H1 (cell line): ENCODE data around the gene KCNAB2. TPM values are rescaled to one million over a fixed set of nuclear protein-coding genes. Genes with fewer than 3 reads are reported as not detected.
A peak's percentile ranks its signal among the peaks of the same experiment; 100 is the strongest.

Source experiments
- CTCF ChIA-PET: fragments of 300-600 bp; sonication (Branson Sonifier 250); formaldehyde crosslinking; loops from one replicate; lab custom pipeline; 2021; ENCODE audit not compliant: partially characterized antibody; lab: Charles Lee
- POLR2A ChIA-PET: fragments of 300-600 bp; sonication (Branson Sonifier 250); formaldehyde crosslinking; loops from one replicate; lab custom pipeline; 2021; ENCODE audit warnings: inconsistent platforms; ENCODE audit not compliant: partially characterized antibody; lab: Charles Lee
- DNase-seq, 2 experiments: peaks; one replicate each; pipeline versions ENCODE4 v3.0.0 to v3.0.0-alpha.2; 2010 to 2022; ENCODE audit warnings: low spot score in 2 of 2, low read depth in 1 of 2, mixed read lengths in 1 of 2
- FAIRE-seq: peaks from 2 replicates; lab custom pipeline; 2011; peaks lifted over from hg19 to GRCh38; lab: Jason Lieb, UNC
- H2AFZ ChIP-seq: 2 replicates; pipeline ENCODE4 v1.8.1; 2012; ENCODE audit warnings: low read length, inconsistent platforms
- H2AK5ac ChIP-seq: 2 replicates; pipeline ENCODE4 v1.6.1; 2013; ENCODE audit warnings: low read depth, low read length
- H2BK120ac ChIP-seq: replicated peaks from 2 replicates; pipeline ENCODE3; 2013; ENCODE audit warnings: low read depth, low read length, inconsistent platforms
- H2BK12ac ChIP-seq: 2 replicates; pipeline ENCODE4 v1.6.1; 2013; ENCODE audit warnings: low read depth, low read length
- H2BK15ac ChIP-seq: 2 replicates; pipeline ENCODE4 v1.6.1; 2013; ENCODE audit warnings: low read length
- H2BK20ac ChIP-seq: 2 replicates; pipeline ENCODE4 v1.6.1; 2013; ENCODE audit warnings: low read length
- H2BK5ac ChIP-seq: 2 replicates; pipeline ENCODE4 v1.6.1; 2013; ENCODE audit warnings: low read depth, low read length
- H3K14ac ChIP-seq: 2 replicates; pipeline ENCODE4 v1.6.1; 2013; ENCODE audit warnings: inconsistent platforms; ENCODE audit not compliant: insufficient read length
- H3K18ac ChIP-seq: 2 replicates; pipeline ENCODE4 v1.6.1; 2013; ENCODE audit warnings: low read length; ENCODE audit errors: extremely low read depth
- H3K23ac ChIP-seq: 2 replicates; pipeline ENCODE4 v1.6.1; 2013; ENCODE audit warnings: inconsistent platforms; ENCODE audit not compliant: insufficient read length
- H3K23me2 ChIP-seq: 2 replicates; pipeline ENCODE4 v1.6.1; 2013; ENCODE audit warnings: low read depth, low read length
- H3K27ac ChIP-seq: 2 replicates; pipeline ENCODE4 v1.6.1; 2011; ENCODE audit warnings: low read depth, low read length, inconsistent platforms
- H3K27me3 ChIP-seq, 4 experiments: replicated peaks in 1 of 4; 1 replicate in 1 of 4; 2 replicates in 3 of 4; pipeline versions ENCODE4 v1.6.1 to v1.8.1; 2011 to 2013; ENCODE audit warnings: low read length in 3 of 4, mild to moderate bottlenecking in 3 of 4, inconsistent platforms in 2 of 4, mixed read lengths in 2 of 4, moderate library complexity in 1 of 4; ENCODE audit not compliant: control insufficient read depth in 3 of 4, insufficient read depth in 3 of 4; ENCODE audit errors: extremely low read depth in 1 of 4
- H3K36me3 ChIP-seq, 4 experiments: 2 replicates each; pipeline versions ENCODE4 v1.6.1 to v1.8.1; 2011 to 2013; ENCODE audit warnings: mild to moderate bottlenecking in 4 of 4, low read length in 3 of 4, moderate library complexity in 2 of 4, control low read depth in 1 of 4, inconsistent platforms in 1 of 4; ENCODE audit not compliant: insufficient read depth in 4 of 4, control insufficient read depth in 2 of 4
- H3K4ac ChIP-seq: replicated peaks from 2 replicates; pipeline ENCODE3; 2013; ENCODE audit warnings: low read length, low read depth, mixed read lengths, inconsistent platforms; ENCODE audit not compliant: insufficient read length
- H3K4me1 ChIP-seq, 4 experiments: replicated peaks in 1 of 4; 1 replicate in 1 of 4; 2 replicates in 3 of 4; pipeline versions ENCODE4 v1.6.1 to v1.8.1; 2011 to 2013; ENCODE audit warnings: low read length in 3 of 4, inconsistent platforms in 2 of 4, mixed read lengths in 1 of 4; ENCODE audit not compliant: insufficient read depth in 4 of 4, control insufficient read depth in 3 of 4
- H3K4me2 ChIP-seq, 2 experiments: 2 replicates each; pipeline versions ENCODE4 v1.6.1 to v1.8.1; 2011 to 2013; ENCODE audit warnings: low read depth in 2 of 2, low read length in 2 of 2, control low read depth in 1 of 2, inconsistent platforms in 1 of 2, mild to moderate bottlenecking in 1 of 2; ENCODE audit not compliant: insufficient read depth in 1 of 2
- H3K4me3 ChIP-seq, 4 experiments: fragments of 200-600, 300-600 bp in 1 of 4; sonication (generic), shearing (Covaris generic), sonication (Bioruptor Twin) in 1 of 4; 2 replicates each; pipeline versions ENCODE4 v1.5.1 to v1.8.1; 2011 to 2016; ENCODE audit warnings: low read length in 4 of 4, low read depth in 3 of 4, control low read depth in 2 of 4, inconsistent platforms in 2 of 4, mild to moderate bottlenecking in 2 of 4, mixed read lengths in 1 of 4, moderate library complexity in 1 of 4; ENCODE audit not compliant: insufficient read depth in 2 of 4; ENCODE audit errors: extremely low read depth in 1 of 4
- H3K56ac ChIP-seq: replicated peaks from 2 replicates; pipeline ENCODE3; 2013; ENCODE audit warnings: low read depth, mild to moderate bottlenecking, mixed read lengths, low read length, inconsistent platforms; ENCODE audit not compliant: insufficient read length
- H3K79me1 ChIP-seq: 2 replicates; pipeline ENCODE4 v1.6.1; 2013; ENCODE audit warnings: low read depth, low read length, control low read depth
- H3K79me2 ChIP-seq, 2 experiments: 2 replicates each; pipeline versions ENCODE4 v1.6.1 to v1.8.1; 2012 to 2013; ENCODE audit warnings: low read length in 2 of 2, mild to moderate bottlenecking in 2 of 2, inconsistent platforms in 1 of 2; ENCODE audit not compliant: insufficient read depth in 2 of 2, control insufficient read depth in 1 of 2
- H3K9ac ChIP-seq, 4 experiments: replicated peaks in 1 of 4; 1 replicate in 1 of 4; 2 replicates in 3 of 4; pipeline versions ENCODE4 v1.6.1 to v1.8.1; 2011 to 2013; ENCODE audit warnings: low read depth in 3 of 4, low read length in 3 of 4, control low read depth in 2 of 4, mild to moderate bottlenecking in 2 of 4, moderate library complexity in 2 of 4, inconsistent platforms in 1 of 4; ENCODE audit errors: extremely low read depth in 1 of 4
- H3K9me3 ChIP-seq, 2 experiments: 2 replicates each; pipeline versions ENCODE4 v1.6.1 to v1.8.1; 2012 to 2013; ENCODE audit warnings: mild to moderate bottlenecking in 2 of 2, moderate library complexity in 2 of 2, control low read depth in 1 of 2, inconsistent platforms in 1 of 2, low read depth in 1 of 2, low read length in 1 of 2, mixed read lengths in 1 of 2; ENCODE audit not compliant: insufficient read depth in 2 of 2
- H4K20me1 ChIP-seq, 2 experiments: replicated peaks in 1 of 2; 2 replicates each; pipeline versions ENCODE3 to v1.8.1; 2011 to 2013; ENCODE audit warnings: inconsistent platforms in 2 of 2, low read length in 2 of 2, mild to moderate bottlenecking in 1 of 2; ENCODE audit not compliant: insufficient read depth in 2 of 2, control insufficient read depth in 1 of 2
- H4K5ac ChIP-seq: 2 replicates; pipeline ENCODE4 v1.6.1; 2013; ENCODE audit warnings: low read length, low read depth, mixed read lengths, inconsistent platforms; ENCODE audit not compliant: insufficient read length
- H4K8ac ChIP-seq: 2 replicates; pipeline ENCODE4 v1.8.0; 2013; ENCODE audit warnings: mild to moderate bottlenecking, moderate library complexity, low read length, inconsistent platforms; ENCODE audit not compliant: insufficient read depth; ENCODE audit errors: extremely low read depth
- H4K91ac ChIP-seq: replicated peaks from 2 replicates; pipeline ENCODE3; 2013; ENCODE audit warnings: low read length, mixed read lengths, inconsistent platforms; ENCODE audit not compliant: insufficient read length
- HDAC6 ChIP-seq: IDR thresholded peaks from one replicate; pipeline ENCODE4 v1.7.1; 2012; ENCODE audit warnings: low read depth, mild to moderate bottlenecking, inconsistent platforms, low read length, moderate library complexity
- JUND ChIP-seq: IDR thresholded peaks from 2 replicates; pipeline ENCODE4 v1.6.1; 2011; ENCODE audit warnings: mild to moderate bottlenecking, improper control_type of control experiment, low read length
- KDM1A ChIP-seq: fragments of 200-600, 300-600 bp; sonication (generic); IDR thresholded peaks from 2 replicates; pipeline ENCODE4 v1.7.1; 2016; ENCODE audit warnings: mild to moderate bottlenecking, low read length, borderline replicate concordance
- PHF8 ChIP-seq: fragments of 200-600 bp; sonication (generic); conservative IDR thresholded peaks from 2 replicates; pipeline ENCODE4 v1.7.1; 2012; ENCODE audit warnings: low read depth, mild to moderate bottlenecking, inconsistent platforms, low read length, moderate library complexity
- WGBS, 2 experiments: shearing (Covaris generic) in 1 of 2; methylation state at CpG; one replicate each; pipeline versions ENCODE4 v1.1.6 to v1.1.7; 2013 to 2015; ENCODE audit warnings: low lambda C conversion rate in 2 of 2, mixed read lengths in 2 of 2, inconsistent platforms in 1 of 2, low coverage in 1 of 2, missing lambda C conversion rate in 1 of 2; ENCODE audit not compliant: insufficient replicate concordance in 2 of 2, insufficient coverage in 1 of 2, insufficient read length in 1 of 2; ENCODE audit errors: extremely low coverage in 1 of 2, missing lambda C conversion rate in 1 of 2; 5-methylcytosine and 5-hydroxymethylcytosine counted together
- polyA plus RNA-seq, 7 experiments: library from polyadenylated mRNA; depleted of rRNA in 3 of 7; stranded (reverse) in 5 of 7; unstranded in 2 of 7; fragments of >200 nt in 5 of 7; fragments of 200-250 nt in 2 of 7; gene quantifications; 1 replicate in 5 of 7; 2 replicates in 1 of 7; 4 replicates in 1 of 7; pipeline versions ENCODE4 v1.2.1 to v1.2.3, GENCODE V29; 2011 to 2013; ENCODE audit warnings: missing spikeins in 2 of 7, mixed read lengths in 2 of 7
- total RNA-seq: library from RNA; stranded (reverse); fragmentation: NEBNext Ultra II Directional; extraction: Animal tissue kit (Norgen Biotek cat#: 25700); gene quantifications from 2 replicates; pipeline ENCODE4 v1.2.1, GENCODE V29; 2021

KCNAB2 gene
- total and polyA plus RNA-seq, 2 of the 8 experiments (the other 6 are each of a cell fraction or from before 2014, with no cell fraction given): 4.5 to 7.0 TPM

DNA sequence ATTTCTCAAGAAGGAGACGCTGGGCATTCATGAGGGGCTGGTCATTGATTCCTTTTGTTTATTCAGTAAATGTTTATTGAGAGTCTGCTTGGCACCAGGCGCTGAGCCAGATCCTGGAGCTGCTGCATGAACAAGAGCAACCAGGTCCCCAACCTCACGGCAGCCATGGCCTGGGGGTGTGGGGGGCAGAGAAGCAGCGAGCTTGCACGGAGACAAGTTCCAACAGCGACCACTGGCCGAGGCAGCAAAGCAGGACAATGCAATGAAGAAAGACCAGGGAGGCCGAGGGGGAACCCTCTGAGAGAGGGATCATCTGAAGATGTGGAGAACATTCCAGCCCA is 7.5 kb downstream of the KCNAB2 start:
- CTCF ChIA-PET: interaction anchor here (0.8 to 5.5 kb wide), 45 partner anchors 10 to 213 kb away, joined by 3 to 43 read pairs (median 5); no protein-coding TSS in a partner anchor
- no peak overlapping the region for H3K56ac ChIP-seq
- H3K18ac ChIP-seq: no peak overlapping the region
- H2BK120ac ChIP-seq: no peak overlapping the region
- H3K79me2 ChIP-seq: no peaks in the 10 kb centered on the region
- no peak overlapping the region for H3K4me3 ChIP-seq
- no peaks in the 10 kb centered on the region for H3K36me3 ChIP-seq
- 64% methylated on average over 8 of the region's 8 CpGs; no CpG with 5 or more reads in 1 of the 2 experiments for WGBS, 2 experiments
- POLR2A ChIA-PET: interaction anchor here (1.1 kb wide), 1 partner anchor 9 kb away, joined by 3 read pairs; no protein-coding TSS in a partner anchor
- FAIRE-seq (no peak), DNase-seq (no peak)
- H4K91ac ChIP-seq: no peak overlapping the region
- no peak overlapping the region for H2AFZ ChIP-seq
- H3K4me2 ChIP-seq: peak overlapping the region; percentile 15 to 36; a peak in 1 of 4 replicates
- no peak overlapping the region for H3K9ac ChIP-seq
- no peak overlapping the region for H2BK15ac ChIP-seq
- peaks cover 0 to 3% of the 10 kb centered on the region in 2 experiments for H4K20me1 ChIP-seq
- no peak overlapping the region for H3K4ac ChIP-seq
- H2BK5ac ChIP-seq: no peak overlapping the region; the same call in 1 of the 2 replicates
- H3K79me1 ChIP-seq: no peaks in the 10 kb centered on the region; the same call in 1 of the 2 replicates
- H3K9me3 ChIP-seq: no peaks in the 10 kb centered on the region
- peaks cover 2 to 6% (median 4%) of the 10 kb centered on the region in 4 experiments; a peak in 4 of 7 replicates for H3K4me1 ChIP-seq
- H3K23ac ChIP-seq: no peak overlapping the region
- no peak overlapping the region for H3K14ac ChIP-seq
- no peak overlapping the region for H2AK5ac ChIP-seq
- no peak overlapping the region for H2BK20ac ChIP-seq
- no peak overlapping the region for H2BK12ac ChIP-seq
- no peak overlapping the region for H3K27ac ChIP-seq
- no peak overlapping the region for H4K5ac ChIP-seq
- H4K8ac ChIP-seq: no peak overlapping the region
- H3K23me2 ChIP-seq: no peaks in the 10 kb centered on the region
- H3K27me3 ChIP-seq: no peaks in the 10 kb centered on the region; a peak in 1 of 7 replicates
- TF ChIP-seq PHF8 (no peak), HDAC6 (no peak), JUND (no peak), KDM1A (no peak)
